GM21737 (cell line): Measurements from ENCODE around the gene FMNL2.
A peak's percentile ranks its signal among the peaks of the same experiment; 100 is the strongest.

ENCODE experiments used
- ATAC-seq: cut with Tn5 transposase; IDR thresholded peaks from one replicate; pipeline ENCODE4 v1.9.1; 2021; ENCODE audit warnings: mild to moderate bottlenecking, moderate library complexity; ENCODE audit not compliant: unreplicated experiment

The FMNL2 gene

GRCh38 chr2:152569186-152569585 is 234.2 kb downstream of the FMNL2 start:
- no peak for ATAC-seq

- no peak for ATAC-seq
Measured at GRCh38 chr2:152571048-152571766, 236.2 kb downstream of the FMNL2 start.

GRCh38 chr2:152572031-152572430 is 237.1 kb downstream of the FMNL2 start:
- no peak for ATAC-seq

GRCh38 chr2:152573168-152573567 is 238.2 kb downstream of the FMNL2 start:
- peak; percentile 82 for ATAC-seq

GRCh38 chr2:152577579-152577978 is 242.6 kb downstream of the FMNL2 start:
- ATAC-seq: no peak

- no peak for ATAC-seq
Measured at GRCh38 chr2:152578573-152578972, 243.6 kb downstream of the FMNL2 start.

- no peak for ATAC-seq
Measured at GRCh38 chr2:152580714-152581113, 245.7 kb downstream of the FMNL2 start.

- no peak for ATAC-seq
Measured at GRCh38 chr2:152581360-152581759, 246.4 kb downstream of the FMNL2 start.

GRCh38 chr2:152582081-152582480 is 247.1 kb downstream of the FMNL2 start:
- no peak for ATAC-seq

GRCh38 chr2:152583512-152584229 is 248.7 kb downstream of the FMNL2 start:
- ATAC-seq: no peak

- ATAC-seq: no peak
Measured at GRCh38 chr2:152584301-152584700, 249.3 kb downstream of the FMNL2 start.

- ATAC-seq: no peak
Measured at GRCh38 chr2:152585830-152586484, 251.0 kb downstream of the FMNL2 start.

GRCh38 chr2:152587187-152587947 is 252.4 kb downstream of the FMNL2 start:
- ATAC-seq: no peak

GRCh38 chr2:152588998-152589397 is 254.0 kb downstream of the FMNL2 start:
- no peak for ATAC-seq

GRCh38 chr2:152594022-152594766 is 259.2 kb downstream of the FMNL2 start:
- ATAC-seq: no peak

GRCh38 chr2:152594792-152595191 is 259.8 kb downstream of the FMNL2 start:
- ATAC-seq: no peak

- no peak for ATAC-seq
Measured at GRCh38 chr2:152598975-152599759, 264.2 kb downstream of the FMNL2 start.

GRCh38 chr2:152600051-152600657 is 265.2 kb downstream of the FMNL2 start:
- no peak for ATAC-seq

- no peak for ATAC-seq
Measured at GRCh38 chr2:152600697-152601096, 265.7 kb downstream of the FMNL2 start.
